Activated B cell treated with CpG ODN at 0.5 μM for 24 hours (primary cell): ENCODE data around the gene L2HGDH. TPM values are rescaled to one million over a fixed set of nuclear protein-coding genes. Genes with fewer than 3 reads are reported as not detected.

Source experiments
- ATAC-seq: fragments of 200-7000 bp; cut with Tn5 transposase; one replicate; pipeline ENCODE4 v1.10.0; 2021; ENCODE audit warnings: low read depth, mild to moderate bottlenecking, moderate library complexity
- CTCF ChIA-PET: fragments of 350-600 bp; sonication (Branson Sonifier 250); formaldehyde crosslinking; loops from one replicate; lab custom pipeline; 2021; ENCODE audit warnings: antibody characterized with exemption; lab: Charles Lee
- POLR2A ChIA-PET: fragments of 350-600 bp; sonication (Branson Sonifier 250); formaldehyde crosslinking; loops from one replicate; lab custom pipeline; 2021; ENCODE audit warnings: antibody characterized with exemption; lab: Charles Lee
- DNase-seq: peaks from one replicate; pipeline ENCODE4 v3.0.0; 2022
- H3K27ac Mint-ChIP-seq: one replicate; pipeline ENCODE4 v1.8.0; 2020; ENCODE audit warnings: mixed read lengths
- H3K27me3 Mint-ChIP-seq: one replicate; pipeline ENCODE4 v1.8.0; 2021; ENCODE audit warnings: mixed read lengths
- H3K36me3 Mint-ChIP-seq: one replicate; pipeline ENCODE4 v1.8.0; 2021; ENCODE audit warnings: low read depth, mixed read lengths
- H3K4me1 Mint-ChIP-seq: one replicate; pipeline ENCODE4 v1.8.0; 2021; ENCODE audit warnings: mixed read lengths
- H3K4me3 Mint-ChIP-seq: one replicate; pipeline ENCODE4 v1.8.0; 2020; ENCODE audit warnings: mild to moderate bottlenecking, mixed read lengths
- H3K9me3 Mint-ChIP-seq: one replicate; pipeline ENCODE4 v1.8.0; 2020; ENCODE audit warnings: mixed read lengths
- intact Hi-C: fragments of 100-400 bp; cut with micrococcal nuclease; formaldehyde crosslinking; loops from one replicate; pipeline ENCODE4 v1.15.1; 2024
- total RNA-seq: library from RNA; stranded (reverse); gene quantifications from 2 replicates; pipeline ENCODE4 v1.2.3, GENCODE V29; 2022
- TF ChIP-seq, protein P1 (sequence below): fragments of 200-600 bp; IDR thresholded peaks from one replicate; pipeline ENCODE4 v1.8.0; 2022; ENCODE audit warnings: antibody characterized with exemption, mild to moderate bottlenecking

L2HGDH gene
- total RNA-seq, 1 donor from 2014 or later: 5.2 TPM

DNA sequence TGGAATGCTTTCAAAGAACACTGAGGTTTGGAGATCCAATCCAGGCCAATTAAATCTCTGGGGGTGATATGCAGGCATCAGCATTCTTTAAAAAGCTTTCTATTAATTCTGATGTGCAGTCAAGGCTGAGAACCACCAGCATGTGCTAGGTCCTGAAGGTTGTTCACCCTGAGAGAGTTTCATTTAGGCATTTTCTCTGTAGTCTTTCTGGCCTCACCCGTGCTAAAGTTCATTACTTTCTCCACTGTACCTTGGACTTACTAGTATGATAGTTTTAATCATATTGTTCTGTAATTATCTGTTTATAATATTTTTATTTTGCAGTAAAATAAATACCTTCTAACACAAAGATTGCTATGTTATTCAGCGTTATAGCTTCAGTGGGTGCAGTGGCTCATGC is 113.5 kb downstream of the L2HGDH start:
- DNase-seq (no peak), ATAC-seq (no peak)
- intact Hi-C loops: no loop called here
- Mint-ChIP-seq H3K4me1 (no peaks in the 10 kb centered on the region), H3K36me3 (peaks cover 53% of the 10 kb centered on the region), H3K9me3 (no peaks in the 10 kb centered on the region), H3K27ac (no peak overlapping the region), H3K4me3 (no peak overlapping the region), H3K27me3 (no peaks in the 10 kb centered on the region)
- CTCF ChIA-PET: no interaction called here
- TF ChIP-seq, protein P1, sequence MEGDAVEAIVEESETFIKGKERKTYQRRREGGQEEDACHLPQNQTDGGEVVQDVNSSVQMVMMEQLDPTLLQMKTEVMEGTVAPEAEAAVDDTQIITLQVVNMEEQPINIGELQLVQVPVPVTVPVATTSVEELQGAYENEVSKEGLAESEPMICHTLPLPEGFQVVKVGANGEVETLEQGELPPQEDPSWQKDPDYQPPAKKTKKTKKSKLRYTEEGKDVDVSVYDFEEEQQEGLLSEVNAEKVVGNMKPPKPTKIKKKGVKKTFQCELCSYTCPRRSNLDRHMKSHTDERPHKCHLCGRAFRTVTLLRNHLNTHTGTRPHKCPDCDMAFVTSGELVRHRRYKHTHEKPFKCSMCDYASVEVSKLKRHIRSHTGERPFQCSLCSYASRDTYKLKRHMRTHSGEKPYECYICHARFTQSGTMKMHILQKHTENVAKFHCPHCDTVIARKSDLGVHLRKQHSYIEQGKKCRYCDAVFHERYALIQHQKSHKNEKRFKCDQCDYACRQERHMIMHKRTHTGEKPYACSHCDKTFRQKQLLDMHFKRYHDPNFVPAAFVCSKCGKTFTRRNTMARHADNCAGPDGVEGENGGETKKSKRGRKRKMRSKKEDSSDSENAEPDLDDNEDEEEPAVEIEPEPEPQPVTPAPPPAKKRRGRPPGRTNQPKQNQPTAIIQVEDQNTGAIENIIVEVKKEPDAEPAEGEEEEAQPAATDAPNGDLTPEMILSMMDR: no peak
- POLR2A ChIA-PET: no interaction called here

DNA sequence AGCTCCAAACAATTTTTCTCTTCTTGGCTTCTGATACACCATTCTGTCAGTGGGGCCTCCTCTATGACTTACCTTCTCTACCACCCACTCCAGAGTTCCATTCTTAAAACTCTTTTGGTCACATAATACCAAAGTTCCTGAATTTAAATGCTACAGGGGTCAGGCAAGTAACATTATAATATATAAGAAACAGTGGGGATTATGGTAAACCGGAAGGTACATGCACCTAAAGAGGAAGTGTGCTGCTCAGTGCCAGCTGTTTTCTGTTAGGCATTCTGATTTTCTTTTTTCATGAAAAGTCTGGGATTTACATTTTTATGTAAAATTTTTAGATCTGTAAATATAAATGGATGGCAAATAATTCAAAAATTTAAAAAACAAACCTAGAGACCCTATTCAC is 120.5 kb downstream of the L2HGDH start:
- Mint-ChIP-seq H3K36me3 (peaks cover 29% of the 10 kb centered on the region), H3K9me3 (no peaks in the 10 kb centered on the region), H3K27me3 (no peaks in the 10 kb centered on the region), H3K4me3 (no peak overlapping the region), H3K4me1 (peaks cover 4% of the 10 kb centered on the region), H3K27ac (no peak overlapping the region)
- intact Hi-C loops: no loop called here
- DNase-seq (no peak), ATAC-seq (no peak)
- TF ChIP-seq, protein P1: no peak
- ChIA-PET CTCF (no interaction called here), POLR2A (no interaction called here)

Other genes with a start within 250 kb of the L2HGDH start
- 19.9 and 20.8 TPM in 2 replicates for gene VCPKMT, start 195.7 kb downstream of the L2HGDH start, total RNA-seq
- 29.1 and 32.0 TPM in 2 replicates for gene SOS2, start 80.7 kb downstream of the L2HGDH start, total RNA-seq
- 31.2 and 32.2 TPM in 2 replicates for gene DMAC2L, start 95 bp upstream of the L2HGDH start, total RNA-seq
- gene CDKL1, start 84.7 kb upstream of the L2HGDH start, total RNA-seq: 5.2 and 5.9 TPM in 2 replicates
- 32.5 and 34.1 TPM in 2 replicates for gene MAP4K5, start 220.3 kb upstream of the L2HGDH start, total RNA-seq
- gene ATL1, start 247.9 kb upstream of the L2HGDH start, total RNA-seq: 0.49 and 1.4 TPM in 2 replicates